WI38 (cell line): ENCODE results near the gene GAK.

Experiments
- H3K4me3 ChIP-seq: 2 replicates; pipeline ENCODE4 v1.5.1; 2011; ENCODE audit warnings: low read depth, mild to moderate bottlenecking, control low read depth, low read length
- CTCF ChIP-seq: IDR thresholded peaks from 2 replicates; pipeline ENCODE4 v1.5.1; 2012; ENCODE audit warnings: low read depth, mild to moderate bottlenecking, control low read depth, low read length

GAK gene

GRCh38 chr4:905485-906338 is 26.4 kb downstream of the GAK start:
- TF ChIP-seq CTCF, result no peak
- H3K4me3 ChIP-seq, result no peak overlapping the region

- no peak overlapping the region for H3K4me3 ChIP-seq
- no peak for TF ChIP-seq CTCF
Measured at GRCh38 chr4:903066-904046, 28.8 kb downstream of the GAK start.

GRCh38 chr4:901192-901910 is 30.8 kb downstream of the GAK start:
- H3K4me3 ChIP-seq, result no peak overlapping the region
- TF ChIP-seq CTCF, result no peak

- H3K4me3 ChIP-seq, result no peak overlapping the region
- TF ChIP-seq CTCF, result no peak
Measured at GRCh38 chr4:900721-901120, 31.4 kb downstream of the GAK start.

- no peak for TF ChIP-seq CTCF
- H3K4me3 ChIP-seq, result no peak overlapping the region
Measured at GRCh38 chr4:900073-900472, 32.0 kb downstream of the GAK start.

- H3K4me3 ChIP-seq, result no peak overlapping the region
- no peak for TF ChIP-seq CTCF
Measured at GRCh38 chr4:899556-899906, 32.6 kb downstream of the GAK start.
